Stimulated activated effector memory CD8-positive, alpha-beta T cell treated with anti-CD3 and anti-CD28 coated beads, Interleukin-12 subunit alpha, Interleukin-12 subunit beta, amount 100 ng/mL, for 72 hours (primary cell): Measurements from ENCODE around the gene MYRIP.

Experiments used
- ATAC-seq: fragments of 150-1000 bp; cut with Tn5 transposase; 2 replicates; pipeline ENCODE4 v1.10.0; 2021
- DNase-seq, 2 donors: peaks; one replicate each; pipeline ENCODE4 v3.0.0; 2021 to 2022; ENCODE audit warnings: low spot score in 2 of 2
- H3K27ac Mint-ChIP-seq: one replicate; pipeline ENCODE4 v1.8.0; 2022; ENCODE audit warnings: mild to moderate bottlenecking, mixed read lengths
- H3K36me3 Mint-ChIP-seq: one replicate; pipeline ENCODE4 v1.8.0; 2022; ENCODE audit warnings: mild to moderate bottlenecking, mixed read lengths
- H3K4me1 Mint-ChIP-seq: one replicate; pipeline ENCODE4 v1.8.0; 2022; ENCODE audit warnings: mixed read lengths
- H3K4me3 Mint-ChIP-seq: one replicate; pipeline ENCODE4 v1.8.0; 2022; ENCODE audit warnings: mild to moderate bottlenecking, mixed read lengths
- H3K9me3 Mint-ChIP-seq: one replicate; pipeline ENCODE4 v1.8.0; 2022; ENCODE audit warnings: mixed read lengths

The MYRIP gene

DNA sequence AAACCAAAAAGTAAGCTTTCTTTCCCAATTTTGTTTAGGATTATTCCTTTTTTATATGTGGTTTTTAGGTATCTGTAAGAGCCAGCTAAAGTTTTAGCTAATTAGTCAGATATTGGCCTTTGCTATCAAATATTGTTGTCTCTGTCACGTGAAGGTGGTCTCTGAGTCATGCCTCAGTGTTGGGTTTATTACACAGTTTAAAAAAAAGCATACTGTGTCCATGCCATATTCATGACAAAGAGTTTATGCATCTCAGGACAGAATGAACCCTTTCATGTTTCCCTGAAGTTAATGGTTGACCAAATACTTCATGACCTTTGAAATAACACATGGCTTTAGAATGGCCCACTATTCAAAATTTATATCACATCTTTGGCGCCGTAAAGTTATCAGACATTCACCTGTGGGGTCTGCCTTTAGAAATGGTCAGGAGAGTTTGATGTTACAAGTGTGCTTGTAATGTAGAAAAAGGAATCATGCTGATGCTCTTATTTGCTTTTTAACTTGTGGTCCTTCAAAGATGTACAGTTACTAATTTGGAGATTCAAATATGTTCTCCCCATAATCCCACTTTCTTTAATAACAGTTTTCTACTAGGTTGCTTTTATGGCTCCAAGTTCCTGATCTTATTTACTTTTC is 101.5 kb downstream of the MYRIP start:
- no peaks in the 10 kb centered on the region for H3K36me3 Mint-ChIP-seq
- H3K4me3 Mint-ChIP-seq, result no peak overlapping the region
- H3K4me1 Mint-ChIP-seq, result no peaks in the 10 kb centered on the region
- no peak overlapping the region for H3K27ac Mint-ChIP-seq
- no peaks in the 10 kb centered on the region for H3K9me3 Mint-ChIP-seq
- no peak for ATAC-seq
- no peak for DNase-seq

DNA sequence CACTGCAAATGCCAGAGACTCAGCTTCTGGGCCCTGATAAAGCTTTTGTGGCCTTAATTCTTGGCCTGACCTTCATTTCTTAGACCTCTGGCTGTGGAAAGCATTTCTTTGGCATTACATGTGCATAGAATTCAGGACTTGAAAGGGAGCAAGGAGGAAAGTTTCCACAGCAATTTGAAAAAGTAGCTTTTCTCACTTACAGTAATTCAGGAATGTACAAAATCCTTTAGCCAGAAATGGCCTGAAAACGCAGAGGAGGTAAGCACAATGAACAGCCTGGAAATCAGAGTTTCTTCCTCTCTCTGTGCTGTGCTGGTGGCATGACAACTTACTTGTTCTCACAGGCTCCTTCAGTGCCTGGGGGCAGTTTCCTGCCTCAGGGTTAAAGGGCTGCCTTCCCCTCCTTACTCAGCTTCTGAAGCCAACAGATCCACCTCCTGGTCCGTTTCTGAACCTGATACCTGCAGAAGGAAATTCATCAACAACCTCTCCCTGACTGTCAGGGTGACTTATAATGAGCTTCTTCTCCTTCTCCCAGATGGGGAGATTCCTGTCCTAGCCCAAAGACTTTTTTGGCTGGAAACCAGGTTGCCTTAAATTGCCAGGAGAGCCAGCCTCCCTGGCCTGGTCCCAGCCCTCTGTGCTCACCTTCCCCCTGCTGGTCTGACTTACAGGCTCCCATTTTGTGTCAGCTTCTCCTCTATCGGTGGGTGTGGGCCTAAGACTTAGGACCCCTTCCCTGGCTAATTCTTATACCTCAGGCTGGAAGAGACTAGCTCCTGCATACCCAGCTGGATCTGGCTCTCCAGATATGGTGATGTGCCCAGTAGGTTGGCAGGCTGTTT is 102.3 kb downstream of the MYRIP start:
- no peak overlapping the region for H3K27ac Mint-ChIP-seq
- H3K9me3 Mint-ChIP-seq, result no peaks in the 10 kb centered on the region
- no peaks in the 10 kb centered on the region for H3K4me1 Mint-ChIP-seq

GRCh38 chr3:39915027-39915426 is 105.6 kb downstream of the MYRIP start:
- no peak overlapping the region for H3K27ac Mint-ChIP-seq
- no peak for ATAC-seq
- no peaks in the 10 kb centered on the region for H3K36me3 Mint-ChIP-seq
- no peaks in the 10 kb centered on the region for H3K4me1 Mint-ChIP-seq
- no peaks in the 10 kb centered on the region for H3K9me3 Mint-ChIP-seq
- no peak for DNase-seq
- no peak overlapping the region for H3K4me3 Mint-ChIP-seq

More for the DNA sequence above, 102.3 kb downstream of the MYRIP start:
- DNase-seq (no peak), ATAC-seq (no peak)
- no peaks in the 10 kb centered on the region for H3K36me3 Mint-ChIP-seq
- no peak overlapping the region for H3K4me3 Mint-ChIP-seq

GRCh38 chr3:39917065-39917773 is 107.8 kb downstream of the MYRIP start:
- Mint-ChIP-seq H3K9me3 (no peaks in the 10 kb centered on the region), H3K4me1 (no peaks in the 10 kb centered on the region), H3K4me3 (no peak overlapping the region), H3K27ac (no peak overlapping the region), H3K36me3 (no peaks in the 10 kb centered on the region)
- no peak for DNase-seq
- no peak for ATAC-seq

DNA sequence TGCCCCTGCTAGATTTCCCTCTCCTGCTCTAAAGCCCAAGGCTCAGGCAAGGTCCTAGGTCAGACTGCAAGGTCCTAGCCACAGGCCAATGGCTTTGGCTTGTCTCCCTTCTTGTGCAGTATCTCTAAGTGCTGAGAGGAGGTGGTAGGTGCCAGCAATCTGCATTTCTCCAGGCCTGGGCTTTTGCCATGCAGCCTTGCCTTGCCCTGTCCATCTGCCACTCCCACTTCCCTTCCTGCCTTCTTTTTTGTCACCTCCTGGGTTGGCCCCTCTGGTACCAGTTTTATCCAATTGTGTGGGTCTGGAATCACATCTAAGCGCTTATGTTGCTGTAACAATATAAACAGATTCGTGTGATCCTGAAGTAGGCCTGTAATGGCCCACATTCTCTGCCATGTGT is 109.9 kb downstream of the MYRIP start:
- DNase-seq (no peak), ATAC-seq (no peak)
- Mint-ChIP-seq H3K27ac (no peak overlapping the region), H3K4me3 (no peak overlapping the region), H3K36me3 (no peaks in the 10 kb centered on the region), H3K9me3 (no peaks in the 10 kb centered on the region), H3K4me1 (no peaks in the 10 kb centered on the region)

DNA sequence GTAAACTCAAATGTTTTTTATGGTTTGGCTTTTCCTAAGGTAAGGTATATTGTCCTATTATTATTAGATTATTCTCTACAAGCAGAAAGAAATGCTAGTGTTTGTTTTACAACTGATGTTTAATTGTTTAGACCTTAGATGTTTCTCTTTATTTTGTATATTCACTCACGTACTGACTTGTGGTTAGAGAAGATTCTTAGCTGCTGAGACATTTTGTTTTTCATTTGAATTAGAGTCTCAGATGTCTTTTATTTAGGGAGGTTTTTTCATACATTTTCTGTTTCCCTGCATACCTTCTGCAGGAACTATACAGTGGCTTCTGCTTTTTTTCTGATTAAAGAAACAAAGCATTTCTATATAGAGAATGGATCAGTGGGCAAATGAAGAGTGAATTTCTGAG is 110.9 kb downstream of the MYRIP start:
- DNase-seq (no peak), ATAC-seq (no peak)
- Mint-ChIP-seq H3K9me3 (peaks cover 5% of the 10 kb centered on the region), H3K4me3 (no peak overlapping the region), H3K27ac (no peak overlapping the region), H3K36me3 (no peaks in the 10 kb centered on the region), H3K4me1 (no peaks in the 10 kb centered on the region)

DNA sequence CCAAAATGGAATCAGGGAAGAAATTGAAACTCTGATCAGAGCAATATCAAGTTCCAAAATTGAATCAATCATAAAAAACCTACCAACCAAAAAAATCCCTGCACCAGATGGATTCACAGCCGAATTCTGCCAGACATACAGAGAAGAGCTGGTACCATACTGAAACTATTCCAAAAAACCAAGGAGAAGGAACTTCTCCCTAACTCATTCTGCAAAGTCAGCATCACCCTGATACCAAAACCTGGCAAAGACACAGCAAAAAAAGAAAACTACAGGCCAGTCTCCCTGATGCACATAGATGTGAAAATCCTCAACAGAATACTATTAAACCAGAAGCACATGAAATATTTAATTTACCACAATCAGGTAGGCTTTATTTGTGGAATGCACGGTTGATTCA is 118.1 kb downstream of the MYRIP start:
- Mint-ChIP-seq H3K4me3 (no peak overlapping the region), H3K27ac (no peak overlapping the region), H3K36me3 (no peaks in the 10 kb centered on the region), H3K9me3 (peaks cover 5% of the 10 kb centered on the region), H3K4me1 (no peaks in the 10 kb centered on the region)
- DNase-seq (no peak), ATAC-seq (no peak)

DNA sequence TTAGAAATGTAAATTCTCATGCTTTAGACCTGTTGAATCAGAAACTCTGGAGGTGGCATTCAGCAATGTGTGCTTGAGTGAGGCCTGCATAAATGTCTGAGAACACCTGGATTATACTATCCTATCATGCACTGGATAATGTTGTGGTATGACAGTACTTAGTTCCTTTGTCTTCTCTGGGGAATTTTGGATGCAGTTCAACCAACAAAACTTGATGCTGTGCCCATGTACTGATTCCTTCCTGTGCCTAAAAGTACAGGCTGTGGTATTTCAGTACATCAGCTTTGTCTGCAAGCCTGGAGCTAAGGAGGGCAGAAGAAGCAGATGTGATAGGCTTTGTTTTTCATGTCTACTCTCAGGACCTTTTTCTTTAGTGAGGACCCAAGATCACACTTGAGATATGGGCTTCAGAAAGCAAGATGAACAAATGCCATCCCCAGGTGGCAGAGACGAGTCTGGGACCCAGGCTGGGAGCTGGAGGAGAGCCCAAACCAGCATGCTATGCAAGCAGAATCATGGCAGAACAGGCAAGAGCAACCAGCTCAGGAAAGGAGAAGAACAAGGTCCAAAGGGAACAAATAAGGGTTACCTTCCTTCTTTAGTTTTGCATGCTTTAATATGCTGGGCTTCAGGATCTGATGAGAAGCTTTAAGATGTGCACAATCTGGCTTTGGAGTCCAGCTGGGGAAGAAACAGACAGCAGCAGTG is 124.7 kb downstream of the MYRIP start:
- Mint-ChIP-seq H3K36me3 (no peaks in the 10 kb centered on the region), H3K9me3 (no peaks in the 10 kb centered on the region), H3K27ac (no peak overlapping the region), H3K4me1 (no peaks in the 10 kb centered on the region), H3K4me3 (no peak overlapping the region)
- ATAC-seq (no peak), DNase-seq (no peak)

- no peaks in the 10 kb centered on the region for H3K4me1 Mint-ChIP-seq
- no peak for ATAC-seq
- no peaks in the 10 kb centered on the region for H3K36me3 Mint-ChIP-seq
- DNase-seq, result no peak
- no peak overlapping the region for H3K27ac Mint-ChIP-seq
- no peak overlapping the region for H3K4me3 Mint-ChIP-seq
- no peaks in the 10 kb centered on the region for H3K9me3 Mint-ChIP-seq
Observed at GRCh38 chr3:39934696-39935095, 125.3 kb downstream of the MYRIP start.

DNA sequence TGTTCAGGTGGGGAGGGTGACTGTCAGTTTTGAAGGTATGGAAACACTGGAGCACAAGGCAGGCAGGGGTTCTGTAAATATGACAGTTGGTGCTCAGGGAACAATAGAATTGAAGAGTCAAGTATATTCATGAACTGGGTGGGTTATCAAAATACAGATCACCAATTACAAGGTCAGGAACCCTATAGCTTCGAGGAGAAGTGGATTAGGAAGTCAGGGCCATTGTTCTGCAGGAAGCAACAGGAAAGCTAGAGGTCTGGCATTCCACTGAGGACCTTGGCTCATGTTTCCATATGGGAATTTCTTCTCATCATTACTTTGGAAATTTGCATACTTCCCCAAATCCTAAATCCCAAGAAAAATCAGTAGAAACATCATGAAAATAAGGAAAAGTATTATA is 125.9 kb downstream of the MYRIP start:
- Mint-ChIP-seq H3K36me3 (no peaks in the 10 kb centered on the region), H3K4me3 (no peak overlapping the region), H3K27ac (no peak overlapping the region), H3K4me1 (no peaks in the 10 kb centered on the region), H3K9me3 (no peaks in the 10 kb centered on the region)
- DNase-seq (no peak), ATAC-seq (no peak)

GRCh38 chr3:39936848-39937247 is 127.4 kb downstream of the MYRIP start:
- no peak overlapping the region for H3K27ac Mint-ChIP-seq
- H3K9me3 Mint-ChIP-seq, result no peaks in the 10 kb centered on the region
- ATAC-seq (no peak), DNase-seq (no peak)
- no peaks in the 10 kb centered on the region for H3K36me3 Mint-ChIP-seq
- no peaks in the 10 kb centered on the region for H3K4me1 Mint-ChIP-seq
- H3K4me3 Mint-ChIP-seq, result no peak overlapping the region

DNA sequence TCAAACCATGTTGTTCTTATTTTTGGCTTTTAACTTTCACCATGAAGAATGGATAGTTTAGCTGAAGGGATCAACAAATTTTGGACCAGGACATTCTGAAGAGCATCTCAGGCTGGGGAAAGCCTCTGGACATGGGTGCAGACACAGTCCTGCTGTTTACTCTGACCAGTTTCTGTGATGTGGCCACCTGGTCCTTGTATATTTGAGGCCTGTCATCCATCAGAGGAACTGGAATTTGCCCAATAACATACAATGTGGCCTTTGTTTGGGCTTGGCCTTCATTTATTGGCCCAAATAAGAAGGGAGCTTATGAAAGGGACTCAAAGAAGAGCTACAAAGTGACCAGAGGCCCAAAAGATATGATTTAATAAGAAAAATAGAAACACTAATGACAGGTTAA is 127.9 kb downstream of the MYRIP start:
- Mint-ChIP-seq H3K4me3 (no peak overlapping the region), H3K36me3 (no peaks in the 10 kb centered on the region), H3K9me3 (no peaks in the 10 kb centered on the region), H3K27ac (no peak overlapping the region), H3K4me1 (no peaks in the 10 kb centered on the region)
- DNase-seq, result no peak
- ATAC-seq, result no peak

DNA sequence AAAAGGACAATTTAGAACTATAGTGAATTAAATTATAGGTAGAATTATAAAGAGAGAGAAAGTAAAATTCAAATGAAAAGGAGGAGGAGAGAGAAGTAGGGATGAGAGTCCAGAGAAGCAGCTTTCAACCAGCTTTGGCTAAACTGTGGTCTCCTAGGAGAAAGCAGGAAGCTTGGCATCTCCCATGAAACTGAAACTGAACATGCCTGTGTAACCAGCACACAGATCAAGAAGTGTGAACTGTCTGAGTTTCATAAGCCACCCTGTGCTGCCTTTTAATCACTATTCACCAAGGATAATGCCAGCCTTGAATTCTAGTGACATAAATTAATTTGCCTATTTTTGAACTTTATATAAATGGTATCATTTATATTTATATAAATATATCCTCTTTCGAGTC is 128.5 kb downstream of the MYRIP start:
- DNase-seq (no peak), ATAC-seq (no peak)
- no peak overlapping the region for H3K27ac Mint-ChIP-seq
- H3K9me3 Mint-ChIP-seq, result no peaks in the 10 kb centered on the region
- no peak overlapping the region for H3K4me3 Mint-ChIP-seq
- no peaks in the 10 kb centered on the region for H3K4me1 Mint-ChIP-seq
- no peaks in the 10 kb centered on the region for H3K36me3 Mint-ChIP-seq

DNA sequence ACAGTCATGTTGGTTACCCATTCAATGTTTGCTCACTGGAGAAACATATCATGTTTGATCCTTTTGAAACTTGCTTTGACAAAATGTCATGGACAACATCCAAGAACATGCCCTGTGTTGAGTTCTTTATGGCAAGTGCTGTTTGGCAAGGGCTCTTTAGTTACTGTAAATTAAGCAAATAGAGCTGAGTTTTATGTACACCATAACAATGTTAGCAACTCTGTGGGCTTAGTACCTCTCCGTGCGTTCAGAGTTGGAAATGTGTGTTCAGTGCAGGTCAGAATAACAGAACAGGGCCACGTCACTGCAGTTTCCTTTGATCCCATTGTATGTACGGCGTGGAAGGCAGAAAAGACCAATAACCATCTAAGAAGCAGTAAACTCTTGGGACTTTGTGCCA is 132.5 kb downstream of the MYRIP start:
- Mint-ChIP-seq H3K27ac (no peak overlapping the region), H3K4me1 (no peaks in the 10 kb centered on the region), H3K4me3 (no peak overlapping the region), H3K36me3 (no peaks in the 10 kb centered on the region), H3K9me3 (peaks cover under 1% of the 10 kb centered on the region)
- DNase-seq (no peak), ATAC-seq (no peak)

DNA sequence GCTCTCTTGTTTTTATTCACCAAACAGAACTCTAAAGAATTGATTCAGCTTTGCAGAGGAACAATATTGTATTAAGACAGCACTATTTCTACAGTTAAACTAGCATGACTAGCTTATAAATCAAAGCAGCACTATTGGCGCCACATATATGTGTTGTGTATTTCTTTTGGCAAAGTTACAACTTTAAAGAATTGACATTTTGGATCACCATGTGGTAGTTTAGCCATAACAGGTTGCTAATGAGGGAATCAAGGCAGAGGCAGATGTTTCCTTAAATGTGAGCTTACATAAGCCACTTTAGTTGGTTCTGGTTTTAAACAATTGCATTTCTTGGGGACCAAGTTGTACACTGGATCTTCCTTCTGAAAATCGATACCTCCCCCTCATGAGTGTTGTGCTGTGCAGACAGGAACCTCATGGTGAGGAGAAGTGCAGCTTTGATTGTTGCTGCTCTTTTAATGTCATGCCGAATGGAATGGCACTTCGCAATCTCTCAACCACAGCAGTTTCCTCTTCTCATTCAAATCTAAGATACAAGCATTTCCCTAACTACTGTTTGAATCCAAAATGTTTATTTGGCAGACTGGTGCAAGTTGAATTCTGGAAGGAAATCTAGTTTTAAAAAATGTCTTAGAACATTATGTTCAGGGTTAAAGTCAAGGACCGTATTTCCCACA is 151.2 kb downstream of the MYRIP start:
- no peaks in the 10 kb centered on the region for H3K4me1 Mint-ChIP-seq
- H3K36me3 Mint-ChIP-seq, result no peaks in the 10 kb centered on the region
- ATAC-seq (no peak), DNase-seq (no peak)
- no peak overlapping the region for H3K27ac Mint-ChIP-seq
- H3K4me3 Mint-ChIP-seq, result no peak overlapping the region
- H3K9me3 Mint-ChIP-seq, result peaks cover 6% of the 10 kb centered on the region
